OCI-LY3 (cell line): ENCODE measurements around the gene PSMG3.

Experiments used
- H2AFZ ChIP-seq: fragments of 200-600, 300-600 bp; shearing (Covaris generic); 2 replicates; pipeline ENCODE4 v1.6.0; 2014; ENCODE audit warnings: antibody characterized with exemption, low read depth, low read length
- H3K27ac ChIP-seq: fragments of 200-600, 300-600 bp; sonication (generic); 2 replicates; pipeline ENCODE4 v1.5.1; 2014; ENCODE audit warnings: mild to moderate bottlenecking, low read length, moderate library complexity, mixed read lengths
- H3K27me3 ChIP-seq: fragments of 200-600, 300-600 bp; sonication (generic); 2 replicates; pipeline ENCODE4 v1.6.1; 2014; ENCODE audit warnings: low read depth, low read length, mixed read lengths
- H3K36me3 ChIP-seq: fragments of 200-600, 300-600 bp; sonication (generic); replicated peaks from 2 replicates; pipeline ENCODE3; 2014; ENCODE audit warnings: low read depth, low read length, mixed read lengths
- H3K4me1 ChIP-seq: fragments of 300-600, 200-600 bp; sonication (generic); 2 replicates; pipeline ENCODE4 v1.6.1; 2014; ENCODE audit warnings: low read length, mixed read lengths
- H3K4me2 ChIP-seq: fragments of 200-600, 300-600 bp; sonication (generic); 2 replicates; pipeline ENCODE4 v1.6.1; 2014; ENCODE audit warnings: low read length, mixed read lengths
- H3K4me3 ChIP-seq: fragments of 300-600, 200-600 bp; sonication (generic); 2 replicates; pipeline ENCODE4 v1.5.1; 2014; ENCODE audit warnings: antibody characterized with exemption, mild to moderate bottlenecking, low read length, moderate library complexity
- H3K79me2 ChIP-seq: fragments of 300-600, 200-600 bp; shearing (Covaris generic); 2 replicates; pipeline ENCODE4 v1.6.1; 2014; ENCODE audit warnings: mild to moderate bottlenecking, low read length, mixed read lengths
- H3K9ac ChIP-seq: fragments of 300-600, 200-600 bp; shearing (Covaris generic); 2 replicates; pipeline ENCODE4 v1.6.0; 2014; ENCODE audit warnings: mild to moderate bottlenecking, low read length, moderate library complexity
- H3K9me3 ChIP-seq: fragments of 200-600, 300-600 bp; shearing (Covaris generic); 2 replicates; pipeline ENCODE4 v1.6.1; 2014; ENCODE audit warnings: low read length, mixed read lengths; ENCODE audit not compliant: insufficient read depth
- H4K20me1 ChIP-seq: fragments of 200-600, 300-600 bp; sonication (generic); 2 replicates; pipeline ENCODE4 v1.6.1; 2016; ENCODE audit warnings: low read length, mixed read lengths; ENCODE audit not compliant: insufficient read depth
- EZH2phosphoT487 ChIP-seq: fragments of 200-600 bp; shearing (Covaris generic); IDR thresholded peaks from 2 replicates; pipeline ENCODE4 v1.6.1; 2018; ENCODE audit warnings: antibody characterized with exemption, mixed run types, low read depth
- TF ChIP-seq, protein P1 (sequence below): fragments of 200-600, 300-600 bp; sonication (generic); IDR thresholded peaks from 2 replicates; pipeline ENCODE4 v1.5.1; 2014; ENCODE audit warnings: antibody characterized with exemption, low read length, low read depth

Gene PSMG3

DNA sequence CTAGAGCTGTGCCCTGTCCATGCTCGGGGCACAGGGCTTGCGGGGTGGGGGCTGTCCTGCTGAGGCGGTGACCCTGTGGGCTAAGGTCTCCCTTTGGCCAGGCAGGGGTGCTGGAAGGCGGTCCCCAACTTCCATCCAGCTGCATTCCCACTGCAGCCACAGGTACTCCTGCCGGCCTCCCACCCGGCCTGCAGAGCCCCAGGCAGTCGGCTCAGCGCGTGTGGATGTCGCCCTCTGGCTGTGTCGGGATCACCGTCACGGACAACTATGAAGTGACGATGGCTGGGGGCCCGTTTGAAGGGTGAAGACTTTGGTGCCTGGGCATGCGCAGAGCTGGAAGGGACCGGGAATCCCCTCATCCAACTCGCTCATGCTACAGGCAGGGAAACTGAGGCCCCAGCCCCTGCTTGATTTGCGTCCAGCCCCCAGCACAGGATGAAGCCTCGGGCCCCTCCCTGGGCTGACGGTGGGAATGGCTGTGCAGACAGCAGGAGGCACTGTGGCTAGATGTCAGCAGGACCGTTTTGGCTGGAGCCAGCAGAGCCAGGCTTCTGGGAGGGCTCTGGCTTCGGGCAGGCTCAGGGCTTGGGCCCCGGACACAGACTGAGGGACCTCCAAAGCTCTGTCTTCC lies 11.5 kb downstream of the PSMG3 start:
- no peaks in the 10 kb centered on the region for H3K27me3 ChIP-seq
- TF ChIP-seq EZH2phosphoT487: no peak
- TF ChIP-seq, protein P1, sequence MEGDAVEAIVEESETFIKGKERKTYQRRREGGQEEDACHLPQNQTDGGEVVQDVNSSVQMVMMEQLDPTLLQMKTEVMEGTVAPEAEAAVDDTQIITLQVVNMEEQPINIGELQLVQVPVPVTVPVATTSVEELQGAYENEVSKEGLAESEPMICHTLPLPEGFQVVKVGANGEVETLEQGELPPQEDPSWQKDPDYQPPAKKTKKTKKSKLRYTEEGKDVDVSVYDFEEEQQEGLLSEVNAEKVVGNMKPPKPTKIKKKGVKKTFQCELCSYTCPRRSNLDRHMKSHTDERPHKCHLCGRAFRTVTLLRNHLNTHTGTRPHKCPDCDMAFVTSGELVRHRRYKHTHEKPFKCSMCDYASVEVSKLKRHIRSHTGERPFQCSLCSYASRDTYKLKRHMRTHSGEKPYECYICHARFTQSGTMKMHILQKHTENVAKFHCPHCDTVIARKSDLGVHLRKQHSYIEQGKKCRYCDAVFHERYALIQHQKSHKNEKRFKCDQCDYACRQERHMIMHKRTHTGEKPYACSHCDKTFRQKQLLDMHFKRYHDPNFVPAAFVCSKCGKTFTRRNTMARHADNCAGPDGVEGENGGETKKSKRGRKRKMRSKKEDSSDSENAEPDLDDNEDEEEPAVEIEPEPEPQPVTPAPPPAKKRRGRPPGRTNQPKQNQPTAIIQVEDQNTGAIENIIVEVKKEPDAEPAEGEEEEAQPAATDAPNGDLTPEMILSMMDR: no peak
- peak overlapping the region; percentile 17; the same call in 1 of the 2 replicates for H3K4me2 ChIP-seq
- no peak overlapping the region for H2AFZ ChIP-seq
- H3K4me3 ChIP-seq: no peak overlapping the region
- H3K4me1 ChIP-seq: peaks cover 11% of the 10 kb centered on the region
- H3K36me3 ChIP-seq: no peaks in the 10 kb centered on the region
- H4K20me1 ChIP-seq: no peaks in the 10 kb centered on the region
- no peak overlapping the region for H3K27ac ChIP-seq
- H3K79me2 ChIP-seq: no peaks in the 10 kb centered on the region
- H3K9me3 ChIP-seq: no peaks in the 10 kb centered on the region
- no peak overlapping the region for H3K9ac ChIP-seq

DNA sequence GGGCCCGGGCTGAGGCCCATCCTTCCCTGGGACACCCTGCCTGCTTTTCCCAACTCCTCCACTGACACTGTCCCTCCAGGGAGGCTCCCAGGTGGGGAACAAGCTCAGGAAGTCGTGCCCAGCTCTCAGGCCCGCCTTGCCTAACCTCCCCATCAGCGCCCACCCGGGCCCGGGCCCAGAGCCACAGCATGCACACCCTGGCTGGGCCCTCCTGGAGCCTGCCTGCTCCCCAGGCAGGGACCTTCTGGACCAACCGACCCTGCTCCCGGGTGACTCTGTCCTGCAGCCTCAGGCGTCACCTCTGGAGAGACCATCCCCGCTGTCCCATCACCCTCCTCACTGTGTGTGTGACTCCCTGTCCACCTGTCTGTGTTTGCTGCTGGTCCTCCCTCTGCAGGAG lies 12.1 kb downstream of the PSMG3 start:
- Histone ChIP-seq H3K9ac (no peak overlapping the region), H3K27ac (no peak overlapping the region), H3K79me2 (no peaks in the 10 kb centered on the region), H2AFZ (no peak overlapping the region), H3K4me1 (peaks cover 11% of the 10 kb centered on the region), H3K9me3 (no peaks in the 10 kb centered on the region), H4K20me1 (no peaks in the 10 kb centered on the region), H3K27me3 (no peaks in the 10 kb centered on the region), H3K36me3 (no peaks in the 10 kb centered on the region), H3K4me3 (no peak overlapping the region), H3K4me2 (no peak overlapping the region)
- TF ChIP-seq, protein P1: no peak
- no peak for TF ChIP-seq EZH2phosphoT487

DNA sequence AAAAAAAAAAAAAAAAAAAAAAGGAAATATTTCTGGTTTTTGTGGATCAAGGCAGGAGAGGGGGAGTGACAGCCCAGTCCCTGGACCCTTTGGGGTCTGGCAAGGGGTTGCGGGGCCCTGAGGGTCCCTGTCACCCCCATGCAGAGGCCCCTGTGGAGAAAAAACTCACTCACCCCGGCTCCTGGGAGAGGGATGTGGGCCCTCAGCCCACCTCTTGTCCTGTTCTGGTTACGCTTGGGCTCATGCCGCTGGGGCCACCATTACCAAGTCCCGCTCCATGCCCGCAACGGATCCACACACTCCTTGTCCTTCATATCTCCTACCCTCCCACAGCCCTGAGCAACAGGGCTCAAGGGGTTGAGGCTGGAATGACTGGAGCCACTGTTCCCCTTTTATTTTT lies 12.8 kb downstream of the PSMG3 start:
- Histone ChIP-seq H3K4me2 (no peak overlapping the region), H3K9ac (no peak overlapping the region), H3K36me3 (no peaks in the 10 kb centered on the region), H2AFZ (no peak overlapping the region), H3K9me3 (no peaks in the 10 kb centered on the region), H3K4me3 (no peak overlapping the region), H3K4me1 (peaks cover 11% of the 10 kb centered on the region), H3K27ac (no peak overlapping the region), H3K27me3 (no peaks in the 10 kb centered on the region), H4K20me1 (no peaks in the 10 kb centered on the region), H3K79me2 (no peaks in the 10 kb centered on the region)
- TF ChIP-seq, protein P1: no peak
- no peak for TF ChIP-seq EZH2phosphoT487

DNA sequence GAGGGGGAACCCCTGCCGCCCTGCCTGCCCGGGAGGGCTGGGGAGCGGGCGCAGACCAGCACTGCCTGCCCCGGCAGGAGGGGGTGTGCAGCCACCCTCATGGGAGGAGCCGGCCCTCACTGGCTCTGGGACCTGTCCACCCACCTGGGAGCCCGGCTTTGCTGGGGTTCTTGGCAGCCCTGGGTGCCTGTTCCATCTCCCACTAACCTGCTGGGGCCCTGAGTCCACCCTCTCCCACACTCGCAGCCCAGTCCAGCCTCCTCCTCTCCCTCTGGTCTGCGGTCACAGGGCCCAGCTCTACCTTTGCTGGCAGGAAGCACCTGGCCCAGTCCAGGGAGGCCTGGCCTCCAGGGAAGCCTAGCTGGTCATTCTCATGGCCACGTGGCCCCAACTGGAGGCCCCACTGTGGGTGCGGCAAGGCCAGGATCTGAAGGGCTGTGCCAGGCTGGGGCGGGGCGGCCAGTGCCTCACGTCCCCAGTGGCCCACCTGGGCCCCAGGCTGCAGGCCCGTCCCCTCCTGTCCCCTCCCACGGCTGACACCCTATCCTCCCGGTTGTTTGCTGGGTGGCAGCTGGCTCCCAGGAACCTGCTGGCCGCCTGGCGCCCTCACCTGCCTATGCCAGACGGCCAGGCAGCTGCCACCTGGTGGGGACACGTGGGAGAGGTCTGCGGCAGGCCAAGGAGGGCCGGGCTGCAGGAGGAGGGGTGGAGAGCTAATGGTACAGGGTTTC lies 13.9 kb downstream of the PSMG3 start, which contains the start of gene TMEM184A:
Gene TMEM184A (minus strand): TSS at position 393 of the 731 bp plus-strand sequence. CDS start 721 bp downstream, outside the sequence.
- H3K27ac ChIP-seq: no peak within 1 kb of the TSS
- TF ChIP-seq EZH2phosphoT487: no peak
- TF ChIP-seq, protein P1: peak; percentile 43
- no peaks in the 10 kb centered on the region for H4K20me1 ChIP-seq
- H3K9me3 ChIP-seq: no peaks in the 10 kb centered on the region
- no peak within 1 kb of the TSS for H3K9ac ChIP-seq
- H3K79me2 ChIP-seq: no peaks in the 10 kb centered on the region
- no peaks in the 10 kb centered on the region for H3K36me3 ChIP-seq
- H2AFZ ChIP-seq: peak within 1 kb of the TSS; percentile 74; the same call in 1 of the 2 replicates
- H3K4me3 ChIP-seq: peak within 1 kb of the TSS; percentile 20; the same call in 1 of the 2 replicates
- no peaks in the 10 kb centered on the region for H3K27me3 ChIP-seq
- H3K4me2 ChIP-seq: peak within 1 kb of the TSS; percentile 48
- peaks cover 11% of the 10 kb centered on the region for H3K4me1 ChIP-seq
